ENCODE data around the gene VWA3B. TPM values are rescaled to one million over a fixed set of nuclear protein-coding genes. Genes with fewer than 3 reads are reported as not detected.
"Not testable (repeated sequence)": the region's sequence is repeated elsewhere in the genome, so short reads cannot be mapped to it uniquely, and the experiment has no call there.

The VWA3B gene
- total RNA-seq, 2 donors from 2014 or later, result 1.8 to 3.2 TPM

GRCh38 chr2:98297817-98298682 is 211.1 kb downstream of the VWA3B start:
- H3K4me3 ChIP-seq, result no peak overlapping the region
- H3K9me3 ChIP-seq, result no peaks in the 10 kb centered on the region
- H3K9ac ChIP-seq (ENCODE audit: low read depth in 2 of 2, low read length in 2 of 2), result no peak overlapping the region
- H3K27me3 ChIP-seq, result no peaks in the 10 kb centered on the region
- H3K27ac ChIP-seq, result peak overlapping the region; percentile 74
- peaks cover 4% of the 10 kb centered on the region for H3K4me1 ChIP-seq
- intact Hi-C loops (cut with DNase I), result no loop called here
- DNase-seq, result no peak
- TF ChIP-seq CTCF (IDR thresholded peaks at IDR 0.05), result no peak
- H3K36me3 ChIP-seq, result no peaks in the 10 kb centered on the region

GRCh38 chr2:98298683-98299164 is 211.8 kb downstream of the VWA3B start:
- no peak for TF ChIP-seq CTCF (IDR thresholded peaks at IDR 0.05)
- intact Hi-C loops (cut with DNase I), result no loop called here
- H3K36me3 ChIP-seq, result no peaks in the 10 kb centered on the region
- H3K4me1 ChIP-seq, result peaks cover 4% of the 10 kb centered on the region
- DNase-seq, result peak; percentile 54
- H3K4me3 ChIP-seq, result no peak overlapping the region
- peak overlapping the region in 1 of 2 donors; percentile 71 for H3K9ac ChIP-seq (ENCODE audit: low read depth in 2 of 2, low read length in 2 of 2)
- H3K27ac ChIP-seq, result peak overlapping the region; percentile 74
- H3K9me3 ChIP-seq, result no peaks in the 10 kb centered on the region
- no peaks in the 10 kb centered on the region for H3K27me3 ChIP-seq

GRCh38 chr2:98299211-98299905 is 212.4 kb downstream of the VWA3B start:
- peaks cover 4% of the 10 kb centered on the region for H3K4me1 ChIP-seq
- peak overlapping the region; percentile 64 to 71 for H3K9ac ChIP-seq (ENCODE audit: low read depth in 2 of 2, low read length in 2 of 2)
- H3K4me3 ChIP-seq, result no peak overlapping the region
- peak; percentile 64 for DNase-seq
- no peaks in the 10 kb centered on the region for H3K9me3 ChIP-seq
- H3K36me3 ChIP-seq, result no peaks in the 10 kb centered on the region
- no peaks in the 10 kb centered on the region for H3K27me3 ChIP-seq
- no peak for TF ChIP-seq CTCF (IDR thresholded peaks at IDR 0.05)
- intact Hi-C loops (cut with DNase I), result no loop called here
- H3K27ac ChIP-seq, result peak overlapping the region; percentile 74

- peak overlapping the region in 1 of 2 donors; percentile 2 for H3K9ac ChIP-seq (ENCODE audit: low read depth in 2 of 2, low read length in 2 of 2)
- no peak overlapping the region for H3K4me3 ChIP-seq
- intact Hi-C loops (cut with DNase I), result no loop called here
- no peaks in the 10 kb centered on the region for H3K9me3 ChIP-seq
- H3K36me3 ChIP-seq, result no peaks in the 10 kb centered on the region
- H3K27me3 ChIP-seq, result no peaks in the 10 kb centered on the region
- no peak for DNase-seq
- peaks cover 4% of the 10 kb centered on the region for H3K4me1 ChIP-seq
- H3K27ac ChIP-seq, result peak overlapping the region; percentile 74
- no peak for TF ChIP-seq CTCF (IDR thresholded peaks at IDR 0.05)
These were observed 213.3 kb downstream of the VWA3B start for GRCh38 chr2:98300141-98300874.

GRCh38 chr2:98301469-98301868 is 214.5 kb downstream of the VWA3B start:
- Histone ChIP-seq H3K36me3 (no peaks in the 10 kb centered on the region), H3K9ac (ENCODE audit: low read depth in 2 of 2, low read length in 2 of 2) (no peak overlapping the region), H3K4me1 (peaks cover 4% of the 10 kb centered on the region), H3K9me3 (no peaks in the 10 kb centered on the region), H3K27ac (no peak overlapping the region), H3K4me3 (no peak overlapping the region), H3K27me3 (no peaks in the 10 kb centered on the region)
- TF ChIP-seq CTCF (IDR thresholded peaks at IDR 0.05), result no peak
- intact Hi-C loops (cut with DNase I), result no loop called here
- DNase-seq, result no peak

- intact Hi-C loops (cut with DNase I); H3K4me1 ChIP-seq; H3K9ac ChIP-seq (ENCODE audit: low read depth in 2 of 2, low read length in 2 of 2); H3K4me3 ChIP-seq; H3K36me3 ChIP-seq; H3K27me3 ChIP-seq; H3K9me3 ChIP-seq: not testable (repeated sequence)
- peak overlapping the region; percentile 82 for H3K27ac ChIP-seq
- DNase-seq, result peak; percentile 64
These were observed 220.2 kb downstream of the VWA3B start for GRCh38 chr2:98307131-98307696.

All from colonic mucosa (tissue), 4 donors.